H9 (cell line): ENCODE data around the gene YAF2. TPM values are rescaled to one million over a fixed set of nuclear protein-coding genes. Genes with fewer than 3 reads are reported as not detected.
A peak's percentile ranks its signal among the peaks of the same experiment; 100 is the strongest.

Source experiments
- DNase-seq: peaks from one replicate; pipeline ENCODE4 v3.0.0-alpha.2; 2017
- H2AFZ ChIP-seq: one replicate; pipeline ENCODE4 v1.6.1; 2013; ENCODE audit warnings: mild to moderate bottlenecking, low read length, control low read depth, moderate library complexity
- H2AK5ac ChIP-seq: 2 replicates; pipeline ENCODE4 v1.6.1; 2013; ENCODE audit warnings: low read length, control low read depth, mixed read lengths; ENCODE audit not compliant: insufficient read length
- H2BK120ac ChIP-seq: one replicate; pipeline ENCODE4 v1.6.1; 2013; ENCODE audit warnings: low read depth, mild to moderate bottlenecking, low read length, control low read depth, inconsistent platforms; ENCODE audit not compliant: poor library complexity, severe bottlenecking
- H2BK12ac ChIP-seq: 2 replicates; pipeline ENCODE4 v1.6.1; 2013; ENCODE audit warnings: low read length, control low read depth, mixed read lengths, low read depth; ENCODE audit not compliant: insufficient read length
- H2BK15ac ChIP-seq: 2 replicates; pipeline ENCODE4 v1.6.1; 2013; ENCODE audit warnings: low read depth, low read length, control low read depth
- H2BK20ac ChIP-seq: one replicate; pipeline ENCODE4 v1.6.1; 2013; ENCODE audit warnings: low read depth, mild to moderate bottlenecking, low read length, control low read depth, inconsistent platforms; ENCODE audit not compliant: poor library complexity, severe bottlenecking
- H2BK5ac ChIP-seq: 2 replicates; pipeline ENCODE4 v1.6.1; 2013; ENCODE audit warnings: low read length, control low read depth, mixed read lengths; ENCODE audit not compliant: insufficient read length
- H3K14ac ChIP-seq: 2 replicates; pipeline ENCODE4 v1.6.1; 2013; ENCODE audit warnings: low read length, control low read depth; ENCODE audit not compliant: insufficient read depth
- H3K18ac ChIP-seq: 2 replicates; pipeline ENCODE4 v1.6.1; 2013; ENCODE audit warnings: low read depth, mild to moderate bottlenecking, mixed read lengths, low read length, control low read depth; ENCODE audit not compliant: insufficient read length
- H3K23ac ChIP-seq: 2 replicates; pipeline ENCODE4 v1.6.1; 2013; ENCODE audit warnings: low read length, control low read depth, mixed read lengths, low read depth; ENCODE audit not compliant: insufficient read length
- H3K23me2 ChIP-seq: 2 replicates; pipeline ENCODE4 v1.6.1; 2013; ENCODE audit warnings: low read depth, mild to moderate bottlenecking, mixed read lengths, low read length, control low read depth; ENCODE audit not compliant: insufficient read length, poor library complexity, severe bottlenecking
- H3K27ac ChIP-seq: 2 replicates; pipeline ENCODE4 v1.5.1; 2013; ENCODE audit warnings: low read length, control low read depth, mixed read lengths, low read depth; ENCODE audit not compliant: insufficient read length
- H3K27me3 ChIP-seq: 2 replicates; pipeline ENCODE4 v1.6.1; 2013; ENCODE audit warnings: low read length, control low read depth, inconsistent platforms; ENCODE audit not compliant: insufficient read depth
- H3K4ac ChIP-seq: 2 replicates; pipeline ENCODE4 v1.6.1; 2013; ENCODE audit warnings: low read depth, mild to moderate bottlenecking, control low read depth, inconsistent platforms, low read length, moderate library complexity
- H3K4me1 ChIP-seq: 2 replicates; pipeline ENCODE4 v1.6.1; 2013; ENCODE audit warnings: low read length, control low read depth, inconsistent platforms; ENCODE audit not compliant: insufficient read depth
- H3K4me2 ChIP-seq: 2 replicates; pipeline ENCODE4 v1.6.1; 2013; ENCODE audit warnings: low read length, control low read depth, mixed read lengths; ENCODE audit not compliant: insufficient read length, insufficient read depth
- H3K56ac ChIP-seq: 2 replicates; pipeline ENCODE4 v1.6.1; 2013; ENCODE audit warnings: low read depth, mild to moderate bottlenecking, mixed read lengths, low read length, control low read depth; ENCODE audit not compliant: insufficient read length
- H3K79me1 ChIP-seq: 2 replicates; pipeline ENCODE4 v1.6.1; 2013; ENCODE audit warnings: low read depth, mild to moderate bottlenecking, moderate library complexity, low read length, control low read depth, inconsistent platforms; ENCODE audit not compliant: insufficient read depth, poor library complexity, severe bottlenecking
- H3K79me2 ChIP-seq: 2 replicates; pipeline ENCODE4 v1.6.1; 2013; ENCODE audit warnings: low read length, control low read depth, inconsistent platforms; ENCODE audit not compliant: insufficient read depth
- H3K9ac ChIP-seq: 2 replicates; pipeline ENCODE4 v1.6.1; 2013; ENCODE audit warnings: low read length, control low read depth, mixed read lengths; ENCODE audit not compliant: insufficient read length; ENCODE audit errors: extremely low read depth
- H3K9me3 ChIP-seq: one replicate; pipeline ENCODE4 v1.6.1; 2013; ENCODE audit warnings: low read depth, low read length, inconsistent platforms; ENCODE audit not compliant: control insufficient read depth
- H3T11ph ChIP-seq: one replicate; pipeline ENCODE4 v1.6.1; 2013; ENCODE audit warnings: mild to moderate bottlenecking, low read length, control low read depth, inconsistent platforms
- H4K20me1 ChIP-seq: one replicate; pipeline ENCODE4 v1.6.1; 2013; ENCODE audit not compliant: control insufficient read depth, insufficient read length, insufficient read depth
- H4K5ac ChIP-seq: 2 replicates; pipeline ENCODE4 v1.6.1; 2013; ENCODE audit warnings: low read depth, mild to moderate bottlenecking, mixed read lengths, low read length, control low read depth; ENCODE audit not compliant: insufficient read length
- H4K8ac ChIP-seq: replicated peaks from 2 replicates; pipeline ENCODE4 v1.6.1; 2013; ENCODE audit warnings: low read length, control low read depth, mixed read lengths, low read depth; ENCODE audit not compliant: insufficient read length
- H4K91ac ChIP-seq: 2 replicates; pipeline ENCODE4 v1.6.1; 2013; ENCODE audit warnings: low read depth, mild to moderate bottlenecking, moderate library complexity, mixed read lengths, low read length, control low read depth; ENCODE audit not compliant: insufficient read length
- H3K27ac Mint-ChIP-seq, 3 experiments: 2 replicates in 2 of 3; 3 replicates in 1 of 3; pipeline ENCODE4 v1.8.0; 2020 to 2021; ENCODE audit warnings: mixed read lengths in 3 of 3, mild to moderate bottlenecking in 1 of 3, moderate library complexity in 1 of 3
- H3K27me3 Mint-ChIP-seq: 2 replicates; pipeline ENCODE4 v1.8.0; 2021; ENCODE audit warnings: low read depth, mild to moderate bottlenecking, moderate library complexity, mixed read lengths
- H3K36me3 Mint-ChIP-seq, 3 experiments: 2 replicates in 2 of 3; 3 replicates in 1 of 3; pipeline ENCODE4 v1.8.0; 2020 to 2021; ENCODE audit warnings: low read depth in 3 of 3, mixed read lengths in 3 of 3; ENCODE audit not compliant: insufficient read depth in 1 of 3
- H3K4me1 Mint-ChIP-seq, 2 experiments: 2 replicates each; pipeline ENCODE4 v1.8.0; 2020; ENCODE audit warnings: mixed read lengths in 2 of 2
- H3K4me3 Mint-ChIP-seq, 2 experiments: 2 replicates in 1 of 2; 3 replicates in 1 of 2; pipeline ENCODE4 v1.8.0; 2020 to 2021; ENCODE audit warnings: mild to moderate bottlenecking in 2 of 2, mixed read lengths in 2 of 2, moderate library complexity in 1 of 2
- H3K9me3 Mint-ChIP-seq, 2 experiments: 2 replicates in 1 of 2; 3 replicates in 1 of 2; pipeline ENCODE4 v1.8.0; 2020; ENCODE audit warnings: mild to moderate bottlenecking in 2 of 2, mixed read lengths in 2 of 2, moderate library complexity in 1 of 2
- CTCF ChIP-seq: fragments of 200-600 bp; sonication (generic); conservative IDR thresholded peaks from 3 replicates; pipeline ENCODE4 v1.8.0; 2021; ENCODE audit warnings: antibody characterized with exemption, mild to moderate bottlenecking
- WGBS: extraction: QIAGEN DNeasy Blood & Tissue Kit; methylation state at CpG from one replicate; pipeline ENCODE4 v1.1.7; 2013; ENCODE audit warnings: missing lambda C conversion rate, low lambda C conversion rate, mixed read lengths; ENCODE audit not compliant: insufficient read length; ENCODE audit errors: extremely low coverage; 5-methylcytosine and 5-hydroxymethylcytosine counted together
- total RNA-seq: library from RNA; stranded (reverse); gene quantifications from 2 replicates; pipeline ENCODE4 v1.2.1, GENCODE V29; 2021

Gene YAF2
- total RNA-seq, 1 experiment from 2014 or later, result 1.9 TPM

- no peaks in the 10 kb centered on the region for H3K4me1 ChIP-seq
- H4K5ac ChIP-seq, result no peak overlapping the region
- no peak overlapping the region for H3K23ac ChIP-seq
- H2BK15ac ChIP-seq, result no peak overlapping the region
- no peaks in the 10 kb centered on the region for H3K27me3 ChIP-seq
- no CpG with 5 or more reads among the region's 2 CpGs for WGBS
- DNase-seq, result no peak
- H3K14ac ChIP-seq, result no peak overlapping the region
- Mint-ChIP-seq H3K4me3 (no peak overlapping the region), H3K9me3 (no peaks in the 10 kb centered on the region), H3K36me3 (no peaks in the 10 kb centered on the region), H3K27me3 (no peaks in the 10 kb centered on the region), H3K4me1 (no peaks in the 10 kb centered on the region), H3K27ac (peak overlapping the region in 1 of 3 experiments; percentile 61; a peak in 1 of 7 replicates)
- no peak for TF ChIP-seq CTCF
- no peak overlapping the region for H3K4me2 ChIP-seq
- no peak overlapping the region for H3K4ac ChIP-seq
- no peaks in the 10 kb centered on the region for H3K9me3 ChIP-seq
- no peak overlapping the region for H2AFZ ChIP-seq
- H3T11ph ChIP-seq, result no peak overlapping the region
- H3K56ac ChIP-seq, result no peak overlapping the region
- no peak overlapping the region for H2BK5ac ChIP-seq
- H4K20me1 ChIP-seq, result no peaks in the 10 kb centered on the region
- no peak overlapping the region for H2BK12ac ChIP-seq
- H3K79me1 ChIP-seq, result no peaks in the 10 kb centered on the region
- H2BK120ac ChIP-seq, result no peak overlapping the region
- no peak overlapping the region for H2AK5ac ChIP-seq
- no peak overlapping the region for H3K9ac ChIP-seq
- H2BK20ac ChIP-seq, result no peak overlapping the region
- no peak overlapping the region for H4K91ac ChIP-seq
- no peaks in the 10 kb centered on the region for H3K79me2 ChIP-seq
- H3K27ac ChIP-seq, result no peak overlapping the region
- H3K18ac ChIP-seq, result no peak overlapping the region
- no peak overlapping the region for H4K8ac ChIP-seq
- no peaks in the 10 kb centered on the region for H3K23me2 ChIP-seq
Measured at GRCh38 chr12:42187799-42188198, 50.2 kb downstream of the YAF2 start.
